Left renal pelvis (tissue), 4 donors: ENCODE results near the gene ISY1. TPM values are rescaled to one million over a fixed set of nuclear protein-coding genes. Genes with fewer than 3 reads are reported as not detected.
"Not testable (repeated sequence)": the region's sequence is repeated elsewhere in the genome, so short reads cannot be mapped to it uniquely, and the experiment has no call there.

ENCODE experiments used
- DNase-seq, 4 donors: peaks; one replicate each; pipeline ENCODE4 v3.0.0-alpha.2; 2013; ENCODE audit warnings: low read depth in 4 of 4, low spot score in 3 of 4
- polyA plus RNA-seq, 4 donors: library from polyadenylated mRNA; unstranded; fragments of 120-200 nt; gene quantifications; one replicate each; pipeline ENCODE4 v1.2.1, GENCODE V29; 2013; ENCODE audit not compliant: insufficient read length in 4 of 4

ISY1 gene
- polyA plus RNA-seq, 4 donors = 46.5 to 59.7 (median 48.7) TPM

DNA sequence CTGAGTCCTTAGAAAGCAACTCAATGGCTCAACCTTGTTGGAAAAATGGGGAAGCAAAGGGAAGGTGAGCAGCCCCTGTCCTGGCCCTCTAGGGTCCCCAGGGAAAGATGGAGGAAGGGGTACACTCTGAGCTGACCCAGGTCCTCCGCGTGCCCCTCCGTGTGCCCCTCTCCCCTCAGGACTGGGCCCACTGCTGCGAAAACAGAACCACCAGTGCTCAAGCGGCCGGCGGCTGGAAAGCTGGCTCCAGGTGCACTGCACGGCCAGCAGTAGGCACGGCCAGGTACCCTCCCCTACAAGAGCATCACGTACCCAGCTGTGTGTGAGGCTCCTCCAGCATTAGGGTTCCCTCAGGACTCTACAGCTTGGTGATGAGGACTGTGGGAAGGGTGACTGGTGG lies 65.6 kb downstream of the ISY1 start:
- DNase-seq = no peak

DNA sequence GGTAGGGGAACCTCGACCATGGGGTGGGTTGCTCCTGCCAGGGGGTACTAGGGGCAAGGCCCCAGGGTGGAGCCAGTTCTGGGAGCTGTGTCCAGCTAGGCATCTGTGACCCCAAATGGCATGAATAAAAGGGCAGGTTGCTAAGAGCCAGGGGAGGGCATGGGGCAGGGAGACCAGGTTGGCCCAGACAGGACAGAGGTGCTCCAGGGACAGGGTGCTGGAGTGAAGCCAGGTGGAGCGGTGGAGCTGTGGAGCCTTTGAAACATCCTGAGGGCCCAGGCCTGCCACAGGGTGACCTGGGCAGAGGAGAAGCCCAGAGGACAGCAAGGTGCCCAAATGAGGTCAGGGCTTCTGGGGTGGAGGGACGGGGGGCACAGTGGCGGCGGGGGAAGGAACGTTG lies 72.6 kb downstream of the ISY1 start:
- not testable (repeated sequence) for DNase-seq

DNA sequence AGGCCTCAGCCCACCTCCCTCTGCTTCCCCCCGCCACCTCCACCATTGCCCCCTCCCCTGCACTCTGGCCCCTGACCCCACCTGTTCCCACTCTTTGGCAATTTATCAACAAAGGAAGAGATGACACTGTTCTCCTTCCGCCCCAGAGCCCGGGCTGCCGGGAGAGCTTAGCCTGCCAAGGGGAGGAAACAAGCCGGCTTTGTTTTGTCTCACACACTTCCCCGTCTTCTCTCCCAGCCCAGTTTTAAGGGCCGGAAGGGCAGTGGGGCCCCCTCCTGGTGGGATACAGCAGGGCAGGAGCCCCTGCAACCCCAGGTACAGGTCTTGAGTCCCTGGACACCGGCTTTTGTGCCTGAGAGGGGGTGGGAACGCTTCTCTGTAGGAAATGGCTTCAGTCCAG lies 73.0 kb downstream of the ISY1 start:
- DNase-seq = not testable (repeated sequence)

DNA sequence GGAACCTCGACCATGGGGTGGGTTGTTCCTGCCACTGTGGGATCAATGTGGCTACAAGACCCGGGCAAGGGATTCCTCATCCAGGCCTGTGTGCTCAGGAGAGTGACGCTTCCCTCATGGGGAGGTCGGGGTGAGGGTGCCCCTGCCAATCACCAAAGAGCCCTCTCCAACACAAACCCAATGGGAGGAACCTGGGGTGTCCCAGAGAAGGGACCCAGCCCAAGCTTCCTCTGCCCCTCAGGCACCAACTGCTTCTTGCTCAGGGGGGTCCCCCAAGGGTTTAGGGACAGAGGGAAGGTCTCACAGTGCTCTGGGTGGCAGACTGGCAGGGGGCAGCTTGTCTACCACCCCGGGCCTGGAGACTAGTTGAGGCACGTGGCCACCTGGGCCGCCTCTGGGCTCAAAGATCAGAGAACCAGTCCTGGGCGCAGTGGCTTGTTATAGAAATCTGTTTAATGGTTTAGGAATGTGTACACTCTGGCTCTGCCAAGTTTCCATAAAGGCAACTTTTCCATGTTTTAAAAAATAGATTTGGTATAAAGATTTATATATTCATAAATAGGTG lies 73.6 kb downstream of the ISY1 start:
- DNase-seq = no peak

DNA sequence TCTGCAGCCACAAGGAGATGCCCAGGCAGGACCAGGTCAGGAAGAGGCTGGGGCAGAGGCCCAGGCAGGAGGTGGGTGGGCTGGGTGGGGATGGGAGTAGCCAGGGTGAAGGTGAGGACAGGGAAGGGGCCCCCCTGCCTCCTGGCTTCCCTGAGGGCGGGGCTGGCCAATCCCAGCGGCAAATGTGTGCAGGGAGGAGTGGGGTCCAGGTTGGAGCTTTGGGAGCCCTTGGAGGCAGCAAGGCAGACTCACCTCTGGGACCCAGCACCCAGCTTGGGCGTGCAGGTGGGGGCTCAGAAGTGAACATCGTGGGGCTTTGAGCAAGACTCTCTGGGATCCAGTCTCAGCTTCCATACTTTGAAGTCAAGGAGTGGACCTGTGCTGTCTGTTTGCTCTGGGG lies 75.0 kb downstream of the ISY1 start:
- no peak for DNase-seq

DNA sequence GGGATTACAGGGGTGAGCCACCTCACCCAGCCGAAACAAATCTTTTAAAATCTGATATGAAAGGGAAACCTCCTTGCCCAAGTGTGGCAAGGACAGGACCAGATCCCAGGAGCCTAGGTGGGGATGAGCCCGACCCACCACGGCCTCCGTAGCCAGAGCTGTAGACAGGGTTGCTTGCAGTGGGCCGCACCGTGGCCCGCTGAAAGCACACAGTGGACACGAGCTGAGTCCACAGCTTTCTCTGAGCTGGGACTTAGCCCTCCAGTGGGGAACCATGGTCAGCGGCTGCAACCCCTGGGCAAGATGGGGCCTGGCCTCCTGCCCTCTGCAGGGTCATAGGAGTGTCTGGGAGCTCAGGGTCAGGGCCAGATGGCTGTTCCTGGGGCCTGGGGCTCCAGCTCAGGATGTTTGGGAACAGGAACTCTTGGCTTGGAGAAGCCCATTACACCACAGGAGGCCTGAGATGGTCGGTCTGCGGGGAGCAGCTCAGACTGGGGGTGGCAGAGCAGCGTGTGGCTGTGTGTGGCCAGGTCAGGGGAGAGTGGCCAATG lies 75.6 kb downstream of the ISY1 start:
- no peak for DNase-seq

DNA sequence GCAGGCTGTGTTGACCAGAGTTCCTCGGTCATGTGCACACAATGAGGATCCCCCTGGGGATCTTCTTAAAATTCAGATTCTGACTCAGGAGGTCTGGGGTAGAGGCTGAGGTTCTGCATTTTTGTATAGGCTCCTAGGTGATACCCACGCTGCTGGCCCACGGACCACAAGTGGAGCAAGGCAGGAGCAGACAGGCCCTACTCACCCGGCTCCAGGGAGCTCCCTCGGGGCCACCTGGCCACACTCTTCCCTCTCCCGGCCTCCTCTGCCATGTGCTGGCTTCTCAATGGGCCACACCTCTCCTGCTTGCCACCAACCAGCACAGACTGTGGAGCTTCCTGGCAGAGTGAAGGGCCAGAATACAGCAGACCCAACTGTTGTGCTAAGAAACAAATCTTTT lies 76.4 kb downstream of the ISY1 start:
- DNase-seq = no peak

DNA sequence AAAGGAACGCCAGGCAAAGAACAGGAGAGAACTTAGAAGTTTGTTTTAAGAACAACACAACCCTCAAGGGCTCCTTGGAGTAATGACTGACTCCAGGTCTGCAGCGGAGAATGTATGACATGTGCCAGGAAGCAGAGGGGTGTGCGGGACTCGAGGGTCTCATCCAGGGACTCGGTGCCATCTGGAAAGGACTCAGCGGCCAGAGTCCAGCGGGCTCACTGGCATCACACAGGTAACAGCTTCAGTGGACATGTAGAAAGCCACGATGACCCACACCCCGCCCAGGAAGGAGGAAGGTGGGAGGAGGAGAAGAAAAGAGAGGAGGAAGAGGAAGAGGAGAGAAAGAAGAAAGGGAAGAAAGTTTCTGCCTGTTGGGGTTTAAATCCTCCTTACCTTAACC lies 78.8 kb downstream of the ISY1 start:
- no peak for DNase-seq

DNA sequence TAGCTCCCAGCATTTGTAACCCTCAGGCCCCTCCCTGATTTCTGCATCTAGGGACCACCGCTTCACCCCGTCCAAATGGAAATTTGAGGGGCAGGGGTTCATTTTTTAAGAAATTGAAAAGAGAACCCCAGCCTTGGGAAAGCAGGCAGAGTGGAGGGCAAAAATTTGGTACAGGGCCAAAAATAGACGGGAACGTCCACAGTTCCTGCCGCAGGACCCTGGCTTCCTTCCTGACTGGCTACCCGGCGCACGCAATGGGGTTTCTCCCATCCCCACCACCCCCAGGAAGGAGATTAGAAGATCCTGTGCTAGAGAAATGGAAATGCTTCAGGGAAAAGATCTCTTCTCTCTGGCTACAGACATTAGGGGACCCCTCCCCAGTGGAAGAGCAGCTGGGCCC lies 79.4 kb downstream of the ISY1 start:
- no peak for DNase-seq

DNA sequence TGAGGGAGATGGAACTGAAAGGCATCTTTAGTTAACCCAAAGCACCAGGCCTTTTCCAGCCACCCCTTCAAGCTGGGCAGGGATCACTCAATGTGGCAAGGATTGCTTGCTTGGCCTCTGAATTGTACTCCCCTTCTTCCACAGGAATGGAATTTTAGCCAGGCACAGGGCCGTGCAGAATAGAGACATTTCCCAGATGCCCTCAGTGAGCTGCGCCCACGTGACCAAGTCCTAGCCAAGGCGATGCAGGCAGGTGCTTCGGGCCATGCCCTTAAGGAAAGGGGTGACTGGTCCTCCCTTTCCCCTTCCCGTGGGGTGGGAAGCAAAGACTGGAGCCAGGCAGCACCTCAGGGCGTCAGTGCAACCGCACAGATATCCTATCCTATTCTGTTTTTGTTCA lies 82.4 kb downstream of the ISY1 start:
- no peak for DNase-seq

Other genes with a start within 250 kb of the ISY1 start
- gene CFAP92, start 167.0 kb downstream of the ISY1 start, polyA plus RNA-seq = 1 to 10 TPM in 3 of 4 donors, under 1 TPM in 1; 0.56 to 1.7 (median 1.5) TPM
- gene EFCC1, start 159.8 kb downstream of the ISY1 start, polyA plus RNA-seq = 1 to 10 TPM; 1.1 to 2.9 (median 2.3) TPM
- 1 to 10 TPM in 1 of 4 donors, under 1 TPM in 3; 0.33 to 2.4 (median 0.58) TPM for gene GP9, start 100.3 kb downstream of the ISY1 start, polyA plus RNA-seq
- 1 to 10 TPM; 2.0 to 6.7 (median 3.1) TPM for gene RAB43, start 39.3 kb downstream of the ISY1 start, polyA plus RNA-seq
- gene CNBP, start 22.8 kb upstream of the ISY1 start, polyA plus RNA-seq = 100 to 1,000 TPM; 339 to 443 (median 395) TPM
- gene COPG1, start 88.5 kb upstream of the ISY1 start, polyA plus RNA-seq = 100 to 1,000 TPM; 150 to 170 (median 154) TPM
- 10 to 100 TPM; 37.8 to 53.5 (median 50.3) TPM for gene HMCES, start 117.8 kb upstream of the ISY1 start, polyA plus RNA-seq